Mononuclear cell (primary cell): Measurements from ENCODE around the gene CERS6. TPM values are rescaled to one million over a fixed set of nuclear protein-coding genes. Genes with fewer than 3 reads are reported as not detected.

Source experiments
- H3K27me3 ChIP-seq: 2 replicates; pipeline ENCODE4 v1.6.0; 2011; ENCODE audit warnings: low read length, control low read depth; ENCODE audit not compliant: insufficient read depth
- H3K4me1 ChIP-seq: 2 replicates; pipeline ENCODE4 v1.5.1; 2011; ENCODE audit warnings: mild to moderate bottlenecking, low read length, control low read depth; ENCODE audit not compliant: insufficient read depth
- H3K4me3 ChIP-seq: 2 replicates; pipeline ENCODE4 v1.5.1; 2011; ENCODE audit warnings: mild to moderate bottlenecking, low read length, moderate library complexity
- H3K9me3 ChIP-seq: 2 replicates; pipeline ENCODE4 v1.5.1; 2011; ENCODE audit warnings: low read depth, mild to moderate bottlenecking, control low read depth, low read length
- total RNA-seq: library from RNA; depleted of rRNA; stranded (reverse); fragments of >200 nt; gene quantifications from one replicate; pipeline ENCODE4 v1.2.3, GENCODE V29; 2012

The CERS6 gene
- total RNA-seq, 1 donor, result 28.2 TPM

DNA sequence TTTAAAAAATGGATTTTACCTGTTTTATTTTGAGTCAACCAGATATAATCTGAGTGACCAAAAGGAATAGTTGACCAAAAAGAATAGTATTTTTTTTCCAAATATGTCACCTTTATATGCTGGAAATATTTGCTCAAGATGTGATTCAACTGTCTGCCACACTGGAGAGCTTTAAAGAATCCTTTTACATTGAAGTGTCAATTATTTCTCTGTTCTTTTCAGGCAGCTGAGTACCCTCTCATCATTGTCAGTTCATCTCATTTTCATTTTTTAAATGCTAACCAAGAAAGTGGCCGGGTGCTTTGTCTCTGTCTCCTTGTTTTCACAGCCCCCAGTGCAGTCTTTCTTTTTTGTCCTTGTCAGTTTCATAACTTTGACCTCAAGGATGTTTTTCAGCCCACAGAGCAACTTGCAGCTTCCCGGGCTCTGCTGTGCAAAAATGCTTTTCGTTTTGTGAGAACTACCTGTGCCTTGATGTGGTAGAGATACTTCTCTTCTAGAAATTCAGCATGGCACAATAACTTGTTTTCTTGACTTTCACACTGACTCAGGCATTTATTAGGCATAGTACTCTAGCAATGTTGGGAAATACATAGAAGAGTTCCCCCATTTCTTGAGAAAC lies 23.4 kb upstream of the CERS6 start:
- H3K9me3 ChIP-seq, result no peaks in the 10 kb centered on the region
- no peak overlapping the region for H3K4me3 ChIP-seq
- H3K27me3 ChIP-seq, result no peaks in the 10 kb centered on the region
- no peaks in the 10 kb centered on the region for H3K4me1 ChIP-seq

DNA sequence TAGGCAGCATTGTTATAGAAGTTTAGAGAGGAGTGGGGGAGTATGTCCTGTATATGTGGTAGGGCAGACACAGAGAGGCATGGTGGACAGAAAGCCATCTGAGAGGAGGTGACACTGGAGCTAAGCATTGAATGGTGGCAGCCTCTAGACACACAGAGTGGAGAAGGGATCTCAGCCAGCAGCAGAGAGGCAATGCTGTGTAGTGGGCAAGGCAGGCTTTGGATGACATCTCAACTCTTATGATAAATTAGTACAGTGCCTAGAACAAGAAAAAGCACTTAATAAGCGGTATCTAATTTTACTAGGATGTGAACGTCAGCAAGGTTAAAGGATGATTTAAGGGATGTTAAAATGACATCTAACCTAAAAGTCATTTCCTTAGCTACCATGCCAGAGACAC lies 22.5 kb upstream of the CERS6 start:
- no peaks in the 10 kb centered on the region for H3K4me1 ChIP-seq

DNA sequence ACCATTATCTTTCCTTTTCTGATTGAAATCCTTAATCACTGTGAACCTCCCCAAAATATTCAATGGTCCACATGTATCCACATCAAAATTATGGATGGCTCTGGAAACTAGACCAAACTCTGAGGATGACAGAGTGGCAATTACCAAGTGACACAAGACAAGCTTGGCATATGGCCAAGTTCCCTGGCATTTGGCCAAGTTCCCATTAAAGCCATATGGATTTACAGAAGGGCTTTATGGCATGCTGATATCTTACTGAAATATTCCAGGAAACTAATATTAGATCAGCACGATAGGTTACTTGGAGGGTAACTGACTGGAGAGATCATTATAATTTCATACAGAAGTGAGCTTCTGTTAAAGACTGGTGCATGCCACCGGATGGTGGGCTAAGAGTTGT lies 21.9 kb upstream of the CERS6 start:
- Histone ChIP-seq H3K4me1 (no peaks in the 10 kb centered on the region), H3K9me3 (no peaks in the 10 kb centered on the region), H3K27me3 (no peaks in the 10 kb centered on the region), H3K4me3 (no peak overlapping the region)

More for the DNA sequence above, 22.5 kb upstream of the CERS6 start:
- Histone ChIP-seq H3K4me3 (no peak overlapping the region), H3K9me3 (no peaks in the 10 kb centered on the region), H3K27me3 (no peaks in the 10 kb centered on the region)

GRCh38 chr2:168436840-168437239 lies 19.2 kb upstream of the CERS6 start:
- H3K27me3 ChIP-seq, result no peaks in the 10 kb centered on the region
- H3K4me1 ChIP-seq, result no peaks in the 10 kb centered on the region
- H3K4me3 ChIP-seq, result no peak overlapping the region
- no peaks in the 10 kb centered on the region for H3K9me3 ChIP-seq

- Histone ChIP-seq H3K4me3 (no peak overlapping the region), H3K27me3 (no peaks in the 10 kb centered on the region), H3K4me1 (no peaks in the 10 kb centered on the region), H3K9me3 (no peaks in the 10 kb centered on the region)
Observed at GRCh38 chr2:168438553-168438952, 17.5 kb upstream of the CERS6 start.

GRCh38 chr2:168439536-168439935 lies 16.5 kb upstream of the CERS6 start:
- no peaks in the 10 kb centered on the region for H3K4me1 ChIP-seq

GRCh38 chr2:168441214-168441872 lies 14.7 kb upstream of the CERS6 start:
- no peaks in the 10 kb centered on the region for H3K9me3 ChIP-seq
- no peaks in the 10 kb centered on the region for H3K4me1 ChIP-seq
- H3K4me3 ChIP-seq, result no peak overlapping the region
- H3K27me3 ChIP-seq, result no peaks in the 10 kb centered on the region

More at GRCh38 chr2:168439536-168439935, 16.5 kb upstream of the CERS6 start:
- no peak overlapping the region for H3K4me3 ChIP-seq
- H3K27me3 ChIP-seq, result no peaks in the 10 kb centered on the region
- H3K9me3 ChIP-seq, result no peaks in the 10 kb centered on the region

DNA sequence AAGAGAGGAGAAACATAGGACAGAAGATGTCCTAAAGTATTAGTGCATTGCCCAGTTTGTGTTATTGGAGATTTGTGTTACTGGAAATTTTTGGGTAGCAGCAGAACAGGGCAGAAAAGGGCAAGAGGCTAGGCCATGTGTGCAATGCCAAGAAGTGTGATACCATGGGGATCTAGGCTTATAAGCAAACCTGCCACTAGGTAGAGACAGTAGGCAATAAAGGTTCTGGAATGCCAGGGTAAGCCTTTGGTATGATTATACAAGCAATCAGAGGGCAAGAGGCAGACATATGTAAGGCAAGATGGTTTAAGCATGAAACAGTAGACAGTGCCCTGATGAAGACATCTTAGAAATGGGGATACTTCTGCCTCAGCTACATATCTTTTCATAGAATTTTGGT lies 12.3 kb upstream of the CERS6 start:
- H3K27me3 ChIP-seq, result no peaks in the 10 kb centered on the region
- no peaks in the 10 kb centered on the region for H3K9me3 ChIP-seq
- H3K4me1 ChIP-seq, result no peaks in the 10 kb centered on the region
- no peak overlapping the region for H3K4me3 ChIP-seq

GRCh38 chr2:168445960-168446359 lies 10.1 kb upstream of the CERS6 start:
- Histone ChIP-seq H3K27me3 (no peaks in the 10 kb centered on the region), H3K9me3 (no peaks in the 10 kb centered on the region), H3K4me1 (peaks cover 4% of the 10 kb centered on the region), H3K4me3 (no peak overlapping the region)

DNA sequence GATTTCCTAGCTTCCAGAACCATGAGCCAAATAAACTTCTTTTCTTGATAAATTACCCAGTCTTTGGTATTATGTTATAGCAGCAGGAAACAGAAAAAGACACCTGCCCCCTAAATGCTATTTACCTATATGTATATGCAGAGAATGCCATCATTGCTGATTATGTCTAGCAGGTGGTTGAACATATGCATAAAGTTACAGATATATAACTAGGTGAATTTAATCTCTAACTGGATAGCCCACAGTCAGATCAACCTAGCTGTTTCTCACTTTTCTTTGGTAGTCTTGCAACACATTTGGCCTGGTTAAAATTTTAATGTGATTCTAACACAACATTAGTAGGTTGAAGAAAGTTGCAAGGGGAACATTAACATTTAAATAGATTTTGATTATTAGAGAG lies 7.1 kb upstream of the CERS6 start:
- no peaks in the 10 kb centered on the region for H3K9me3 ChIP-seq
- H3K4me1 ChIP-seq, result peaks cover 4% of the 10 kb centered on the region
- H3K4me3 ChIP-seq, result no peak overlapping the region
- no peaks in the 10 kb centered on the region for H3K27me3 ChIP-seq

DNA sequence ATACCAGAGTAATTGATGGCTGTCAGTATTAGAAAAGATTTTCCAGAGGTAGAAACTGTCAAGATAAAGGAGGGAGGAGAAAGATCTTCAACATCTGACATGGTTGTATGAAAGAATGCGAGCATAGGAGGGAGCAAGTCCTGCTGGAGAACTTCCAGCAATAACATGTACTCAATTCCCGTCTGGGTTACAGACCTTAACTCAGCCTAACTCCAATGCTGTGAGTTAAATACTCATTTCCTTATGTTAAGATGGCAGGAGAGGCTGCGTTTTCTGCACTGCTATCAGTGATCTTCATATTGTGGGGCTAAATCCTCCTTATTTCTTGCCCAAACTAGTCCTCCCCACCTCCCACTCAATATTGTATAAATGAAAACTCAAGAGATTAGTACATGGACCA lies 6.7 kb upstream of the CERS6 start:
- Histone ChIP-seq H3K9me3 (no peaks in the 10 kb centered on the region), H3K4me1 (peaks cover 5% of the 10 kb centered on the region), H3K4me3 (no peak overlapping the region), H3K27me3 (no peaks in the 10 kb centered on the region)

GRCh38 chr2:168450171-168450570 lies 5.9 kb upstream of the CERS6 start:
- Histone ChIP-seq H3K4me3 (no peak overlapping the region), H3K4me1 (peaks cover 13% of the 10 kb centered on the region), H3K9me3 (no peaks in the 10 kb centered on the region), H3K27me3 (no peaks in the 10 kb centered on the region)

GRCh38 chr2:168450732-168451131 lies 5.3 kb upstream of the CERS6 start:
- no peak overlapping the region for H3K4me3 ChIP-seq

GRCh38 chr2:168452781-168453180 lies 3.3 kb upstream of the CERS6 start:
- Histone ChIP-seq H3K27me3 (no peaks in the 10 kb centered on the region), H3K9me3 (no peaks in the 10 kb centered on the region), H3K4me1 (peaks cover 25% of the 10 kb centered on the region), H3K4me3 (no peak overlapping the region)

More at GRCh38 chr2:168450732-168451131, 5.3 kb upstream of the CERS6 start:
- Histone ChIP-seq H3K27me3 (no peaks in the 10 kb centered on the region), H3K4me1 (peaks cover 18% of the 10 kb centered on the region), H3K9me3 (no peaks in the 10 kb centered on the region)

DNA sequence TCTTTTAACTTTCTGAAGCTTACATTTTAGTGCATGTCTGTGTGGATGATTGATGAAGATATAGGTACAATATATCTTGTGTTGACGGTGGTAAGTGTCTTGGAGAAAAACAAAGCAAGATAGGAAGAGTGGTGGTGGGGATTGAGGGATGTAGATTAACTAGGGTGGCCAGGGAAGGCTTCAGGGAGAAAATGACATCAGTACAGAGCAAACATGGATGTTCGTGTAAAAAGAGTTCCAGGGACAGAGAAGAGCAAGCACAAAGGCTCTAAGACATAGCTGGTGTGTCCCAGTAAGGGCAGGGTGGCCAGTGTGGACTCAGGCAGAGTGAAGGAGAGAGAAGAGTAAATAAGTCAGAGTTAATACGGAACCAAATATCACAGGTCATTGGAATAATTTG lies 2.7 kb upstream of the CERS6 start:
- H3K4me1 ChIP-seq, result peaks cover 31% of the 10 kb centered on the region
- H3K27me3 ChIP-seq, result no peaks in the 10 kb centered on the region
- H3K4me3 ChIP-seq, result no peak overlapping the region
- no peaks in the 10 kb centered on the region for H3K9me3 ChIP-seq
